OCI-LY3 (cell line): ENCODE measurements around the gene C14orf132.

Experiments
- H2AFZ ChIP-seq: fragments of 200-600, 300-600 bp; shearing (Covaris generic); 2 replicates; pipeline ENCODE4 v1.6.0; 2014; ENCODE audit warnings: antibody characterized with exemption, low read depth, low read length
- H3K27ac ChIP-seq: fragments of 200-600, 300-600 bp; sonication (generic); 2 replicates; pipeline ENCODE4 v1.5.1; 2014; ENCODE audit warnings: mild to moderate bottlenecking, low read length, moderate library complexity, mixed read lengths
- H3K27me3 ChIP-seq: fragments of 200-600, 300-600 bp; sonication (generic); 2 replicates; pipeline ENCODE4 v1.6.1; 2014; ENCODE audit warnings: low read depth, low read length, mixed read lengths
- H3K36me3 ChIP-seq: fragments of 200-600, 300-600 bp; sonication (generic); replicated peaks from 2 replicates; pipeline ENCODE3; 2014; ENCODE audit warnings: low read depth, low read length, mixed read lengths
- H3K4me1 ChIP-seq: fragments of 300-600, 200-600 bp; sonication (generic); 2 replicates; pipeline ENCODE4 v1.6.1; 2014; ENCODE audit warnings: low read length, mixed read lengths
- H3K4me2 ChIP-seq: fragments of 200-600, 300-600 bp; sonication (generic); 2 replicates; pipeline ENCODE4 v1.6.1; 2014; ENCODE audit warnings: low read length, mixed read lengths
- H3K4me3 ChIP-seq: fragments of 300-600, 200-600 bp; sonication (generic); 2 replicates; pipeline ENCODE4 v1.5.1; 2014; ENCODE audit warnings: antibody characterized with exemption, mild to moderate bottlenecking, low read length, moderate library complexity
- H3K79me2 ChIP-seq: fragments of 300-600, 200-600 bp; shearing (Covaris generic); 2 replicates; pipeline ENCODE4 v1.6.1; 2014; ENCODE audit warnings: mild to moderate bottlenecking, low read length, mixed read lengths
- H3K9ac ChIP-seq: fragments of 300-600, 200-600 bp; shearing (Covaris generic); 2 replicates; pipeline ENCODE4 v1.6.0; 2014; ENCODE audit warnings: mild to moderate bottlenecking, low read length, moderate library complexity
- H3K9me3 ChIP-seq: fragments of 200-600, 300-600 bp; shearing (Covaris generic); 2 replicates; pipeline ENCODE4 v1.6.1; 2014; ENCODE audit warnings: low read length, mixed read lengths; ENCODE audit not compliant: insufficient read depth
- H4K20me1 ChIP-seq: fragments of 200-600, 300-600 bp; sonication (generic); 2 replicates; pipeline ENCODE4 v1.6.1; 2016; ENCODE audit warnings: low read length, mixed read lengths; ENCODE audit not compliant: insufficient read depth
- EZH2phosphoT487 ChIP-seq: fragments of 200-600 bp; shearing (Covaris generic); IDR thresholded peaks from 2 replicates; pipeline ENCODE4 v1.6.1; 2018; ENCODE audit warnings: antibody characterized with exemption, mixed run types, low read depth
- TF ChIP-seq, protein P1 (sequence below): fragments of 200-600, 300-600 bp; sonication (generic); IDR thresholded peaks from 2 replicates; pipeline ENCODE4 v1.5.1; 2014; ENCODE audit warnings: antibody characterized with exemption, low read length, low read depth

C14orf132 gene

DNA sequence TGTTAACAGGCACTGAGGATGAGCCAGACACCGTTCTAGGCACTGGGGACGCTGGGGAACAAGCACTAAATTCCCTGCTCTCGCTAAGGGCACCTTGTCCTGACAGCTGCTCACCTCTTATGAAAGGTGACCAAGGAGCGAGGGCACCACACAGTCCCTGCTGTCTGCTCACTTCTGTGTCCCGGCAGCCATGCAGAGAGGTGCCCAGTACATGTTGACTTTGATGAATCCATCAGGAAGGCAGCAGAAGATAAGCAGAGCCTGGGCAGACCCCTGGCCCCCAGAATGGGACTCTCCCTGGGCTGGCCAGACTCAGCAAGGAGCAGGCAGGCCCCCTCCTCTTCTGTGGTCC is 14.1 kb downstream of the C14orf132 start:
- Histone ChIP-seq H3K9ac (no peak overlapping the region), H3K79me2 (no peaks in the 10 kb centered on the region), H2AFZ (no peak overlapping the region), H3K36me3 (no peaks in the 10 kb centered on the region), H4K20me1 (no peaks in the 10 kb centered on the region), H3K4me3 (no peak overlapping the region), H3K4me1 (no peaks in the 10 kb centered on the region), H3K27ac (no peak overlapping the region), H3K4me2 (no peak overlapping the region), H3K9me3 (no peaks in the 10 kb centered on the region), H3K27me3 (peaks cover 17% of the 10 kb centered on the region)
- TF ChIP-seq EZH2phosphoT487, result no peak

- Histone ChIP-seq H3K9ac (no peak overlapping the region), H3K4me1 (no peaks in the 10 kb centered on the region), H3K27ac (no peak overlapping the region)
These were observed 14.6 kb downstream of the C14orf132 start for GRCh38 chr14:96053600-96054381.

GRCh38 chr14:96054661-96055060 is 15.5 kb downstream of the C14orf132 start:
- Histone ChIP-seq H3K4me3 (no peak overlapping the region), H3K27ac (no peak overlapping the region), H3K9me3 (no peaks in the 10 kb centered on the region), H3K9ac (no peak overlapping the region), H3K27me3 (peaks cover 17% of the 10 kb centered on the region), H4K20me1 (no peaks in the 10 kb centered on the region), H3K79me2 (no peaks in the 10 kb centered on the region), H3K36me3 (no peaks in the 10 kb centered on the region), H2AFZ (no peak overlapping the region), H3K4me2 (no peak overlapping the region), H3K4me1 (no peaks in the 10 kb centered on the region)
- TF ChIP-seq, protein P1, sequence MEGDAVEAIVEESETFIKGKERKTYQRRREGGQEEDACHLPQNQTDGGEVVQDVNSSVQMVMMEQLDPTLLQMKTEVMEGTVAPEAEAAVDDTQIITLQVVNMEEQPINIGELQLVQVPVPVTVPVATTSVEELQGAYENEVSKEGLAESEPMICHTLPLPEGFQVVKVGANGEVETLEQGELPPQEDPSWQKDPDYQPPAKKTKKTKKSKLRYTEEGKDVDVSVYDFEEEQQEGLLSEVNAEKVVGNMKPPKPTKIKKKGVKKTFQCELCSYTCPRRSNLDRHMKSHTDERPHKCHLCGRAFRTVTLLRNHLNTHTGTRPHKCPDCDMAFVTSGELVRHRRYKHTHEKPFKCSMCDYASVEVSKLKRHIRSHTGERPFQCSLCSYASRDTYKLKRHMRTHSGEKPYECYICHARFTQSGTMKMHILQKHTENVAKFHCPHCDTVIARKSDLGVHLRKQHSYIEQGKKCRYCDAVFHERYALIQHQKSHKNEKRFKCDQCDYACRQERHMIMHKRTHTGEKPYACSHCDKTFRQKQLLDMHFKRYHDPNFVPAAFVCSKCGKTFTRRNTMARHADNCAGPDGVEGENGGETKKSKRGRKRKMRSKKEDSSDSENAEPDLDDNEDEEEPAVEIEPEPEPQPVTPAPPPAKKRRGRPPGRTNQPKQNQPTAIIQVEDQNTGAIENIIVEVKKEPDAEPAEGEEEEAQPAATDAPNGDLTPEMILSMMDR, result no peak
- TF ChIP-seq EZH2phosphoT487, result no peak

More at GRCh38 chr14:96053600-96054381, 14.6 kb downstream of the C14orf132 start:
- TF ChIP-seq, protein P1, result no peak
- TF ChIP-seq EZH2phosphoT487, result no peak
- Histone ChIP-seq H3K4me2 (no peak overlapping the region), H3K9me3 (no peaks in the 10 kb centered on the region), H2AFZ (no peak overlapping the region), H3K36me3 (no peaks in the 10 kb centered on the region), H3K27me3 (peaks cover 17% of the 10 kb centered on the region), H3K79me2 (no peaks in the 10 kb centered on the region), H3K4me3 (no peak overlapping the region), H4K20me1 (no peaks in the 10 kb centered on the region)

DNA sequence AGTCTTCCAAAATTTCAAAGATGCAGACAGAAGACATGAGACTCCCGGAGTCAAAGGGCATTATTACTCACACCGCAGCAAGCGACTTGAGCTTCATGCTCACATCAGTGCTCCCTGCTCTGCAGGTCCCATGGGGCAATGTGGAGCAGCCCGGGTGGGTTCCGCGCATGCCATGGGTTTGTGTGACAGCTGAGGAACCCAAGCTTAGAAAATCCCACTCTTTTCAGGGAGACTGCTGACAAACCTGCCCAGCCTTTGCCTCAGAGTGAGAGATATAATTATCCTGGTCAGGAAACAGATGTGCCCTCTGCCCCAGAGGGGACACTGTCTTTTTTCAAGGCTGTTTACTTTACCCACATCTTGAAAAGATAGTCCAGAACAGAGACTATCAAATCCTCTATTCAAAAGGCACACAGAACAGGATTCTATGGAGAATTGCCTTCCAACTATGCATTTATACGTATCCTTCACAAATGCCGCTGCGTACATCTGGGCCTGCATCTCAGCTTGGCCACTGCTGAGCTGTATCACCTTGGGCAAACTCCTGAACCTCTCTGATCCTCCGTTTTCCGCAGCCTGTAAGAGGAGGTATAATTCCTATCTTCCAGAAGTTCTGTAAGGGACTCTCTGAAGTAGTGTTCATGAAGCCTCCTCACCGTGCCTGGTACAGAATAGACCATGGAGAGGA is 16.0 kb downstream of the C14orf132 start:
- Histone ChIP-seq H4K20me1 (no peaks in the 10 kb centered on the region), H3K9ac (no peak overlapping the region), H3K4me3 (no peak overlapping the region), H3K9me3 (no peaks in the 10 kb centered on the region), H3K4me1 (no peaks in the 10 kb centered on the region), H3K27ac (no peak overlapping the region), H2AFZ (no peak overlapping the region), H3K27me3 (peaks cover 17% of the 10 kb centered on the region), H3K36me3 (no peaks in the 10 kb centered on the region), H3K4me2 (no peak overlapping the region), H3K79me2 (no peaks in the 10 kb centered on the region)
- no peak for TF ChIP-seq EZH2phosphoT487
- TF ChIP-seq, protein P1, result no peak
